H9 (cell line): ENCODE measurements around the gene UGT2B17. TPM values are rescaled to one million over a fixed set of nuclear protein-coding genes. Genes with fewer than 3 reads are reported as not detected.

Experiments
- DNase-seq: peaks from one replicate; pipeline ENCODE4 v3.0.0-alpha.2; 2017
- H2AFZ ChIP-seq: one replicate; pipeline ENCODE4 v1.6.1; 2013; ENCODE audit warnings: mild to moderate bottlenecking, low read length, control low read depth, moderate library complexity
- H2AK5ac ChIP-seq: 2 replicates; pipeline ENCODE4 v1.6.1; 2013; ENCODE audit warnings: low read length, control low read depth, mixed read lengths; ENCODE audit not compliant: insufficient read length
- H2BK120ac ChIP-seq: one replicate; pipeline ENCODE4 v1.6.1; 2013; ENCODE audit warnings: low read depth, mild to moderate bottlenecking, low read length, control low read depth, inconsistent platforms; ENCODE audit not compliant: poor library complexity, severe bottlenecking
- H2BK12ac ChIP-seq: 2 replicates; pipeline ENCODE4 v1.6.1; 2013; ENCODE audit warnings: low read length, control low read depth, mixed read lengths, low read depth; ENCODE audit not compliant: insufficient read length
- H2BK15ac ChIP-seq: 2 replicates; pipeline ENCODE4 v1.6.1; 2013; ENCODE audit warnings: low read depth, low read length, control low read depth
- H2BK20ac ChIP-seq: one replicate; pipeline ENCODE4 v1.6.1; 2013; ENCODE audit warnings: low read depth, mild to moderate bottlenecking, low read length, control low read depth, inconsistent platforms; ENCODE audit not compliant: poor library complexity, severe bottlenecking
- H2BK5ac ChIP-seq: 2 replicates; pipeline ENCODE4 v1.6.1; 2013; ENCODE audit warnings: low read length, control low read depth, mixed read lengths; ENCODE audit not compliant: insufficient read length
- H3K14ac ChIP-seq: 2 replicates; pipeline ENCODE4 v1.6.1; 2013; ENCODE audit warnings: low read length, control low read depth; ENCODE audit not compliant: insufficient read depth
- H3K18ac ChIP-seq: 2 replicates; pipeline ENCODE4 v1.6.1; 2013; ENCODE audit warnings: low read depth, mild to moderate bottlenecking, mixed read lengths, low read length, control low read depth; ENCODE audit not compliant: insufficient read length
- H3K23ac ChIP-seq: 2 replicates; pipeline ENCODE4 v1.6.1; 2013; ENCODE audit warnings: low read length, control low read depth, mixed read lengths, low read depth; ENCODE audit not compliant: insufficient read length
- H3K23me2 ChIP-seq: 2 replicates; pipeline ENCODE4 v1.6.1; 2013; ENCODE audit warnings: low read depth, mild to moderate bottlenecking, mixed read lengths, low read length, control low read depth; ENCODE audit not compliant: insufficient read length, poor library complexity, severe bottlenecking
- H3K27ac ChIP-seq: 2 replicates; pipeline ENCODE4 v1.5.1; 2013; ENCODE audit warnings: low read length, control low read depth, mixed read lengths, low read depth; ENCODE audit not compliant: insufficient read length
- H3K27me3 ChIP-seq: 2 replicates; pipeline ENCODE4 v1.6.1; 2013; ENCODE audit warnings: low read length, control low read depth, inconsistent platforms; ENCODE audit not compliant: insufficient read depth
- H3K4ac ChIP-seq: 2 replicates; pipeline ENCODE4 v1.6.1; 2013; ENCODE audit warnings: low read depth, mild to moderate bottlenecking, control low read depth, inconsistent platforms, low read length, moderate library complexity
- H3K4me1 ChIP-seq: 2 replicates; pipeline ENCODE4 v1.6.1; 2013; ENCODE audit warnings: low read length, control low read depth, inconsistent platforms; ENCODE audit not compliant: insufficient read depth
- H3K4me2 ChIP-seq: 2 replicates; pipeline ENCODE4 v1.6.1; 2013; ENCODE audit warnings: low read length, control low read depth, mixed read lengths; ENCODE audit not compliant: insufficient read length, insufficient read depth
- H3K56ac ChIP-seq: 2 replicates; pipeline ENCODE4 v1.6.1; 2013; ENCODE audit warnings: low read depth, mild to moderate bottlenecking, mixed read lengths, low read length, control low read depth; ENCODE audit not compliant: insufficient read length
- H3K79me1 ChIP-seq: 2 replicates; pipeline ENCODE4 v1.6.1; 2013; ENCODE audit warnings: low read depth, mild to moderate bottlenecking, moderate library complexity, low read length, control low read depth, inconsistent platforms; ENCODE audit not compliant: insufficient read depth, poor library complexity, severe bottlenecking
- H3K79me2 ChIP-seq: 2 replicates; pipeline ENCODE4 v1.6.1; 2013; ENCODE audit warnings: low read length, control low read depth, inconsistent platforms; ENCODE audit not compliant: insufficient read depth
- H3K9ac ChIP-seq: 2 replicates; pipeline ENCODE4 v1.6.1; 2013; ENCODE audit warnings: low read length, control low read depth, mixed read lengths; ENCODE audit not compliant: insufficient read length; ENCODE audit errors: extremely low read depth
- H3K9me3 ChIP-seq: one replicate; pipeline ENCODE4 v1.6.1; 2013; ENCODE audit warnings: low read depth, low read length, inconsistent platforms; ENCODE audit not compliant: control insufficient read depth
- H3T11ph ChIP-seq: one replicate; pipeline ENCODE4 v1.6.1; 2013; ENCODE audit warnings: mild to moderate bottlenecking, low read length, control low read depth, inconsistent platforms
- H4K20me1 ChIP-seq: one replicate; pipeline ENCODE4 v1.6.1; 2013; ENCODE audit not compliant: control insufficient read depth, insufficient read length, insufficient read depth
- H4K5ac ChIP-seq: 2 replicates; pipeline ENCODE4 v1.6.1; 2013; ENCODE audit warnings: low read depth, mild to moderate bottlenecking, mixed read lengths, low read length, control low read depth; ENCODE audit not compliant: insufficient read length
- H4K8ac ChIP-seq: replicated peaks from 2 replicates; pipeline ENCODE4 v1.6.1; 2013; ENCODE audit warnings: low read length, control low read depth, mixed read lengths, low read depth; ENCODE audit not compliant: insufficient read length
- H4K91ac ChIP-seq: 2 replicates; pipeline ENCODE4 v1.6.1; 2013; ENCODE audit warnings: low read depth, mild to moderate bottlenecking, moderate library complexity, mixed read lengths, low read length, control low read depth; ENCODE audit not compliant: insufficient read length
- H3K27ac Mint-ChIP-seq, 3 experiments: 2 replicates in 2 of 3; 3 replicates in 1 of 3; pipeline ENCODE4 v1.8.0; 2020 to 2021; ENCODE audit warnings: mixed read lengths in 3 of 3, mild to moderate bottlenecking in 1 of 3, moderate library complexity in 1 of 3
- H3K27me3 Mint-ChIP-seq: 2 replicates; pipeline ENCODE4 v1.8.0; 2021; ENCODE audit warnings: low read depth, mild to moderate bottlenecking, moderate library complexity, mixed read lengths
- H3K36me3 Mint-ChIP-seq, 3 experiments: 2 replicates in 2 of 3; 3 replicates in 1 of 3; pipeline ENCODE4 v1.8.0; 2020 to 2021; ENCODE audit warnings: low read depth in 3 of 3, mixed read lengths in 3 of 3; ENCODE audit not compliant: insufficient read depth in 1 of 3
- H3K4me1 Mint-ChIP-seq, 2 experiments: 2 replicates each; pipeline ENCODE4 v1.8.0; 2020; ENCODE audit warnings: mixed read lengths in 2 of 2
- H3K4me3 Mint-ChIP-seq, 2 experiments: 2 replicates in 1 of 2; 3 replicates in 1 of 2; pipeline ENCODE4 v1.8.0; 2020 to 2021; ENCODE audit warnings: mild to moderate bottlenecking in 2 of 2, mixed read lengths in 2 of 2, moderate library complexity in 1 of 2
- H3K9me3 Mint-ChIP-seq, 2 experiments: 2 replicates in 1 of 2; 3 replicates in 1 of 2; pipeline ENCODE4 v1.8.0; 2020; ENCODE audit warnings: mild to moderate bottlenecking in 2 of 2, mixed read lengths in 2 of 2, moderate library complexity in 1 of 2
- CTCF ChIP-seq: fragments of 200-600 bp; sonication (generic); conservative IDR thresholded peaks from 3 replicates; pipeline ENCODE4 v1.8.0; 2021; ENCODE audit warnings: antibody characterized with exemption, mild to moderate bottlenecking
- WGBS: extraction: QIAGEN DNeasy Blood & Tissue Kit; methylation state at CpG from one replicate; pipeline ENCODE4 v1.1.7; 2013; ENCODE audit warnings: missing lambda C conversion rate, low lambda C conversion rate, mixed read lengths; ENCODE audit not compliant: insufficient read length; ENCODE audit errors: extremely low coverage; 5-methylcytosine and 5-hydroxymethylcytosine counted together
- total RNA-seq: library from RNA; stranded (reverse); gene quantifications from 2 replicates; pipeline ENCODE4 v1.2.1, GENCODE V29; 2021

UGT2B17 gene
- total RNA-seq, 1 experiment from 2014 or later: not detected

GRCh38 chr4:68599150-68599549 is 23.0 kb upstream of the UGT2B17 start:
- no peaks in the 10 kb centered on the region for H3K4me1 ChIP-seq
- no peak overlapping the region for H2AK5ac ChIP-seq
- no peak overlapping the region for H3K9ac ChIP-seq
- no peak overlapping the region for H2BK5ac ChIP-seq
- Mint-ChIP-seq H3K27ac (no peak overlapping the region), H3K9me3 (no peaks in the 10 kb centered on the region; a peak in 2 of 5 replicates), H3K4me3 (no peak overlapping the region), H3K36me3 (peaks cover 0 to under 1% (median 0%) of the 10 kb centered on the region in 3 experiments; a peak in 1 of 7 replicates), H3K4me1 (no peaks in the 10 kb centered on the region), H3K27me3 (no peaks in the 10 kb centered on the region)
- no peak for DNase-seq
- no peaks in the 10 kb centered on the region for H3K79me2 ChIP-seq
- no CpG with 5 or more reads among the region's 3 CpGs for WGBS
- no peak overlapping the region for H3K23ac ChIP-seq
- H2BK15ac ChIP-seq: no peak overlapping the region
- no peaks in the 10 kb centered on the region for H3K23me2 ChIP-seq
- no peak overlapping the region for H2BK20ac ChIP-seq
- H3K27ac ChIP-seq: no peak overlapping the region
- H3K79me1 ChIP-seq: no peaks in the 10 kb centered on the region
- H3K27me3 ChIP-seq: no peaks in the 10 kb centered on the region
- no peak overlapping the region for H4K91ac ChIP-seq
- H3T11ph ChIP-seq: no peak overlapping the region
- H3K4me2 ChIP-seq: no peak overlapping the region
- H3K4ac ChIP-seq: no peak overlapping the region
- H3K18ac ChIP-seq: no peak overlapping the region
- no peak for TF ChIP-seq CTCF
- no peaks in the 10 kb centered on the region for H3K9me3 ChIP-seq
- no peak overlapping the region for H4K5ac ChIP-seq
- no peaks in the 10 kb centered on the region for H4K20me1 ChIP-seq
- H3K14ac ChIP-seq: no peak overlapping the region
- H2BK120ac ChIP-seq: no peak overlapping the region
- H3K56ac ChIP-seq: no peak overlapping the region
- H4K8ac ChIP-seq: no peak overlapping the region
- no peak overlapping the region for H2AFZ ChIP-seq
- H2BK12ac ChIP-seq: no peak overlapping the region
